ENCODE data around the gene VMP1.
"Not testable (repeated sequence)": the region's sequence is repeated elsewhere in the genome, so short reads cannot be mapped to it uniquely, and the experiment has no call there.

The VMP1 gene

DNA sequence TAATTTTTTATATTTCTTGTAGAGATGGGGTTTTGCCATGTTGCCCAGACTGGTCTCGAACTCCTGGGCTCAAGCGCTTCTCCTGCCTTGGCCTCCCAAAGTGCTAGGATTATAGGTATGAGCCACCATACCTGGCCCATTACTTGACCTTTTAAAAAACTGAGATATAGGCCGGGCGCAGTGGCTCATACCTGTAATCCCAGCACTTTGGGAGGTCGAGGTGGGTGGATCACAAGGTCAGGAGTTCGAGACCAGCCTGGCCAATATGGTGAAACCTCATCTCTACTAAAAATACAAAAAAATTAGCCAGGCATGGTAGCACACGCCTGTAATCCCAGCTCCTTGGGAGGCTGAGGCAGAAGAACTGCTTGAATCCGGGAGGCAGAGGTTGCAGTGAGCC is 166.0 kb downstream of the VMP1 start:
- DNase-seq = not testable (repeated sequence)

DNA sequence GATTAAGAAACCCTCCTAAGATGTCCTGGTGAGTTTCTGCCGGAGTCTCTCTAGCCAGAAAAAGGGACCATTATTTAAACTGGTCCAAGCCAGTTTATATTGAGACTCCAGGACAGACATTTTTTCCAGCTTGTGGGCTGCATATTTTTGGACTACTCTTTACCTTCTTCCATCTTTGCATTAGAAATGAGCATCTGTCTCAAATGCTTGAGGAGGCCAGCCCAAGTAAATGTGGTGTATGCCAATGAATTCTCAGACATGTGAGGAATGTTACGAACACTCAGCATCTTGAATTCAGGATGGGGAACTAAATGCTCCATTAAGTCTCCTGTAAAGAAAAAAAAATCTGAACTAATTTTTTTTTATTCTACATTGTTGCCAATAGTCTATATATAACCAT is 166.9 kb downstream of the VMP1 start:
- no peak for DNase-seq

DNA sequence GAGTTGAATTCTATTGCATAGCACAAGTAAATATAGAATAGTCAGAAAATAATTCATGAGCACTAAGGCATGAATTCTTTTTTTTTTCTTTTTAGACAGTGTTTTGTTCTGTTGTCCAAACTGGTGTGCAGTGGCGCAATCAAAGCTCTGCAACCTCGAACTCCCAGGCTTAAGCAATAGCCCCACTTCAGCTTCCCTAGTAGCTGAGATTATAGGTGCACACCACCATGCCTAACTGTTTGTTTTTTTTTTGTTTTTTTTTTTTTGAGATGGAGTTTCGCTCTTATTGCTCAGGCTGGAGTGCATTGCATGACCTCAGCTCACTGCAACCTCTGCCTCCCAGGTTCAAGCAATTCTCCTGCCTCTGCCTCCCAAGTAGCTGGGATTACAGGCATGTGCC is 168.7 kb downstream of the VMP1 start:
- no peak for DNase-seq

DNA sequence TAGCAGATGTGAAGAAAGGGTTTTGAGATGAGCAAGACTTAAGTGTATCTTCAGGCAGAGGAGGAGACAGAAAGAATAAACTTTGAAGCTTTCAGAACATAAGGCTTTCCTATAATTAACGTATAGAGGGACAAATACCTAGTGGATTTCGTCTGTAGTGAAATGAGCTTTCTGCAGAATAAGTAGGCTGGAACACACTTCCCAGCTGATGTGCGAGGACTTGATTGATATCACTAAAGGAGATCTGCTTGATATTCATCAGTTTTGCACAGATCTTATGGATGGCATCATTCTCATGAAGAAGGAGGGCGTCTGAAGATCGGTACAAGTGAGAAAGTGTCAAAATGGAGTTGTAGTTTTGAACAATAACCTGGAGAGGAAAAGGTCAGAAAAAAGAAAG is 170.5 kb downstream of the VMP1 start:
- DNase-seq = no peak

DNA sequence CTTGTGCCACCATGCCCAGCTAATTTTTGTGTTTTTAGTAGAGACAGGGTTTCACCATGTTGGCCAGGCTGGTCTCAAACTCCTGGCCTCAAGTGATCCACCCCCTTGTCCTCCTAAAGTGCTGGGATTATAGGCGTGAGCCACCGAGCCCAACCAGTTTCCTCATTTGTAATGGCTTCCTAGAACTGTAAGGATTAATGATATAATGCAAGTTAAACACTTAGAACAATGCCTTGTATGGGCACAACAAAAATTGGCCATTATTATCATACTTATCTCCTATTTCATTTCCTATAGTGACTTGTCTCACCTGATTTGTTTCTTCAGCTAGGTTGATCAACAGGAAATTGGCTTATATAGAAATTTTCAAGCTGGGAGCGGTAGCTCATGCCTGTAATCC is 171.2 kb downstream of the VMP1 start:
- no peak for DNase-seq

GRCh38 chr17:59884861-59885260 is 177.4 kb downstream of the VMP1 start:
- no peak for DNase-seq

DNA sequence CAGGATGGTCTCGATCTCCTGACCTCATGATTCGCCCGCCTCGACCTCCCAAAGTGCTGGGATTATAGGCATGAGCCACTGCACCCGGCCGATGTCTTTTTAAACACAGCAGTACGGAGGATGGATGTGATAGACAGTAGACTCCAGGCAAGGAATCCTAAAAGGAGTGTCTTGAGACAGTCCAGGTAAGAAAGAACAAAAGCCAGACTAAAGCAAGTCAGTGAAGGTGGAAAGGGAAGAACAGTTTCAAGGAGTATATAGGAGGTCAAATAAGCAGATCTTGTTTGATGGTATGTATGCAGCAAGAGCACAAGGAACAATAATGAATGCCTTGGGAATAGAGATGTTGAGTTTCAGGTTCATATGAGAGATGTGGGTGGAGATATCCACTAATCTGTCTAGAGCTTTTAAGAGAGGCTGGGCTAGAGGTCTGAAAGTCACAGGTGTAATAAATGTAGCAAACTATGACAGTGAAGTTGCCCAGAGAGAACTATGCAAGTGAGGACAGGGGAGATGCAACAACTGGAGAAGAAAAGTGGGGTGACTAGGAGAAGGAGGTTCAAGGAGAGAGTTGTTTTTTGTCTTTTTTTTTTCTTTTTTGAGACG is 180.8 kb downstream of the VMP1 start:
- DNase-seq = no peak

GRCh38 chr17:59890720-59891119 is 183.3 kb downstream of the VMP1 start:
- no peak for DNase-seq

Data from activated naive CD4-positive, alpha-beta T cell treated with Interleukin-2 at 50 U/mL for 16 hours (primary cell).